GM19351 (cell line): ENCODE data around the gene RNF187.
A peak's percentile ranks its signal among the peaks of the same experiment; 100 is the strongest.
"Not testable (repeated sequence)": the region's sequence is repeated elsewhere in the genome, so short reads cannot be mapped to it uniquely, and the experiment has no call there.

Source experiments
- ATAC-seq: cut with Tn5 transposase; IDR thresholded peaks from one replicate; pipeline ENCODE4 v1.9.1; 2021; ENCODE audit warnings: mild to moderate bottlenecking, moderate library complexity; ENCODE audit not compliant: unreplicated experiment

The RNF187 gene

GRCh38 chr1:228459091-228459993, 27.8 kb upstream of the RNF187 start:
- ATAC-seq: peak; percentile 28

- ATAC-seq: no peak
Measured at GRCh38 chr1:228460821-228461220, 26.4 kb upstream of the RNF187 start.

- no peak for ATAC-seq
Measured at GRCh38 chr1:228462560-228462959, 24.6 kb upstream of the RNF187 start.

GRCh38 chr1:228463009-228463558, 24.1 kb upstream of the RNF187 start:
- no peak for ATAC-seq

- ATAC-seq: peak; percentile 62
Measured at GRCh38 chr1:228463559-228464455, 23.4 kb upstream of the RNF187 start.

GRCh38 chr1:228464487-228464983, 22.6 kb upstream of the RNF187 start:
- peak; percentile 85 for ATAC-seq

GRCh38 chr1:228465141-228465540, 22.0 kb upstream of the RNF187 start:
- ATAC-seq: no peak

GRCh38 chr1:228465571-228466146, 21.5 kb upstream of the RNF187 start:
- ATAC-seq: no peak

GRCh38 chr1:228468188-228468587, 19.0 kb upstream of the RNF187 start:
- ATAC-seq: not testable (repeated sequence)

- no peak for ATAC-seq
Measured at GRCh38 chr1:228469413-228470162, 17.6 kb upstream of the RNF187 start.

GRCh38 chr1:228471154-228471761, 15.9 kb upstream of the RNF187 start:
- ATAC-seq: no peak

- peak; percentile 79 for ATAC-seq
Measured at GRCh38 chr1:228471762-228472398, 15.3 kb upstream of the RNF187 start.

- ATAC-seq: no peak
Measured at GRCh38 chr1:228472655-228473054, 14.5 kb upstream of the RNF187 start.

- ATAC-seq: no peak
Measured at GRCh38 chr1:228474507-228474906, 12.7 kb upstream of the RNF187 start.

GRCh38 chr1:228475812-228476211, 11.4 kb upstream of the RNF187 start:
- no peak for ATAC-seq

GRCh38 chr1:228477263-228477662, 9.9 kb upstream of the RNF187 start:
- ATAC-seq: no peak

- ATAC-seq: no peak
Measured at GRCh38 chr1:228478326-228478725, 8.9 kb upstream of the RNF187 start.

GRCh38 chr1:228478912-228479711, 8.1 kb upstream of the RNF187 start:
- ATAC-seq: no peak
